Thyroid gland (tissue), 4 donors: Measurements from ENCODE around the gene ACAA2. TPM values are rescaled to one million over a fixed set of nuclear protein-coding genes. Genes with fewer than 3 reads are reported as not detected.

Experiments used
- DNase-seq, 2 donors: peaks; one replicate each; pipeline ENCODE4 v3.0.0-alpha.2; 2019
- H3K27ac ChIP-seq, 3 donors: fragments of 200-600 bp; sonication (generic); 1 replicate in 2 of 3; 2 replicates in 1 of 3; pipeline ENCODE4 v1.5.1; 2016 to 2019; ENCODE audit warnings: mild to moderate bottlenecking in 1 of 3, moderate library complexity in 1 of 3
- H3K27me3 ChIP-seq: fragments of 200-600 bp; sonication (generic); one replicate; pipeline ENCODE4 v1.5.1; 2019
- H3K36me3 ChIP-seq, 2 donors: fragments of 200-600 bp; sonication (generic); one replicate each; pipeline ENCODE4 v1.5.1; 2016 to 2019
- H3K4me1 ChIP-seq, 2 donors: fragments of 200-600 bp; sonication (generic); one replicate each; pipeline ENCODE4 v1.5.1; 2017 to 2019
- H3K4me3 ChIP-seq, 3 donors: fragments of 200-600 bp; sonication (generic); replicated peaks in 1 of 3; 1 replicate in 2 of 3; 2 replicates in 1 of 3; pipeline ENCODE4 v1.5.1; 2016; ENCODE audit warnings: mild to moderate bottlenecking in 1 of 3
- H3K9me3 ChIP-seq: fragments of 200-600 bp; sonication (generic); one replicate; pipeline ENCODE4 v1.5.1; 2017
- CTCF ChIP-seq, 6 experiments: fragments of 200-600 bp in 3 of 6; fragments of 450-650 bp in 3 of 6; sonication (generic) in 3 of 6; IDR thresholded peaks; one replicate each; pipeline ENCODE4 v1.5.1; 2016 to 2019; ENCODE audit warnings: antibody characterized with exemption in 6 of 6, mild to moderate bottlenecking in 2 of 6, inconsistent platforms in 1 of 6, moderate library complexity in 1 of 6
- POLR2A ChIP-seq, 2 donors: fragments of 450-650 bp; IDR thresholded peaks; one replicate each; pipeline ENCODE4 v1.6.1; 2017; ENCODE audit warnings: antibody characterized with exemption in 2 of 2, mild to moderate bottlenecking in 2 of 2, moderate library complexity in 1 of 2
- WGBS, 2 donors: methylation state at CpG; one replicate each; pipeline ENCODE4 v1.1.5; 2017; 5-methylcytosine and 5-hydroxymethylcytosine counted together
- intact Hi-C: fragments of 100-400 bp; cut with DNase I; formaldehyde crosslinking; loops from one replicate; pipeline ENCODE4 v1.15.1; 2023
- total RNA-seq, 4 donors: library from RNA; depleted of rRNA; stranded (reverse); fragments of >200 nt; gene quantifications; one replicate each; pipeline ENCODE4 v1.2.3, GENCODE V29; 2016

Gene ACAA2
- total RNA-seq, 4 donors from 2014 or later, result 50.8 to 157 (median 108) TPM

GRCh38 chr18:49855711-49856415 is 42.5 kb upstream of the ACAA2 start:
- WGBS, 2 donors, result 94 to 97% methylated on average over 7 of the region's 7 CpGs
- intact Hi-C loops, result loop anchor here (5.0 to 10.0 kb wide), 3 partner anchors 71 to 344 kb away; partner anchors contain the start of gene LIPG
- no peaks in the 10 kb centered on the region for H3K27me3 ChIP-seq

GRCh38 chr18:49854681-49855080 is 41.3 kb upstream of the ACAA2 start:
- H3K4me1 ChIP-seq, result peaks cover 3 to 11% of the 10 kb centered on the region in 2 donors
- TF ChIP-seq CTCF (IDR thresholded peaks at IDR 0.05) (no peak), POLR2A (IDR thresholded peaks at IDR 0.05) (no peak)
- no peaks in the 10 kb centered on the region for H3K9me3 ChIP-seq
- 96% methylated on average over 3 of the region's 3 CpGs for WGBS, 2 donors
- no peaks in the 10 kb centered on the region for H3K27me3 ChIP-seq
- no peak overlapping the region for H3K27ac ChIP-seq
- H3K4me3 ChIP-seq, result no peak overlapping the region
- no peaks in the 10 kb centered on the region for H3K36me3 ChIP-seq
- no peak for DNase-seq
- intact Hi-C loops, result loop anchor here (5.0 to 10.0 kb wide), 3 partner anchors 70 to 342 kb away; partner anchors contain the start of gene LIPG

More at GRCh38 chr18:49855711-49856415, 42.5 kb upstream of the ACAA2 start:
- no peaks in the 10 kb centered on the region for H3K9me3 ChIP-seq
- H3K36me3 ChIP-seq, result no peaks in the 10 kb centered on the region
- no peak for DNase-seq
- peaks cover 0 to 5% of the 10 kb centered on the region in 2 donors for H3K4me1 ChIP-seq
- no peak overlapping the region for H3K4me3 ChIP-seq
- H3K27ac ChIP-seq, result no peak overlapping the region
- TF ChIP-seq POLR2A (IDR thresholded peaks at IDR 0.05) (no peak), CTCF (IDR thresholded peaks at IDR 0.05) (no peak)

- Histone ChIP-seq H3K27me3 (no peaks in the 10 kb centered on the region), H3K4me1 (peaks cover 10 to 22% of the 10 kb centered on the region in 2 donors), H3K4me3 (no peak overlapping the region), H3K9me3 (no peaks in the 10 kb centered on the region), H3K36me3 (no peaks in the 10 kb centered on the region), H3K27ac (no peak overlapping the region)
- TF ChIP-seq POLR2A (IDR thresholded peaks at IDR 0.05) (no peak), CTCF (IDR thresholded peaks at IDR 0.05) (no peak)
- DNase-seq, result no peak
- intact Hi-C loops, result loop anchor here (10.0 kb wide), 1 partner anchor 69 kb away; no protein-coding TSS in a partner anchor
- WGBS, 2 donors, result 89 to 97% methylated on average over 6 of the region's 8 CpGs
Observed at GRCh38 chr18:49853436-49853835, 40.1 kb upstream of the ACAA2 start.

- no peak for DNase-seq
- H3K27me3 ChIP-seq, result no peaks in the 10 kb centered on the region
- WGBS, 2 donors, result 71 to 97% methylated on average over 7 of the region's 7 CpGs
- H3K9me3 ChIP-seq, result no peaks in the 10 kb centered on the region
- peaks cover 10 to 23% of the 10 kb centered on the region in 2 donors for H3K4me1 ChIP-seq
- H3K36me3 ChIP-seq, result no peaks in the 10 kb centered on the region
- TF ChIP-seq CTCF (IDR thresholded peaks at IDR 0.05) (no peak), POLR2A (IDR thresholded peaks at IDR 0.05) (no peak)
- no peak overlapping the region for H3K27ac ChIP-seq
- intact Hi-C loops, result loop anchor here (10.0 kb wide), 1 partner anchor 68 kb away; no protein-coding TSS in a partner anchor
- no peak overlapping the region for H3K4me3 ChIP-seq
Observed at GRCh38 chr18:49853011-49853410, 39.7 kb upstream of the ACAA2 start.

GRCh38 chr18:49851624-49852023 is 38.3 kb upstream of the ACAA2 start:
- H3K4me3 ChIP-seq, result no peak overlapping the region
- no peak overlapping the region for H3K27ac ChIP-seq
- WGBS, 2 donors, result 78 to 82% methylated on average over 3 to 4 of the region's 4 CpGs
- intact Hi-C loops, result loop anchor here (10.0 kb wide), 1 partner anchor 67 kb away; no protein-coding TSS in a partner anchor
- no peaks in the 10 kb centered on the region for H3K9me3 ChIP-seq
- H3K27me3 ChIP-seq, result no peaks in the 10 kb centered on the region
- no peaks in the 10 kb centered on the region for H3K36me3 ChIP-seq
- no peak for DNase-seq
- H3K4me1 ChIP-seq, result peaks cover 10 to 35% of the 10 kb centered on the region in 2 donors
- TF ChIP-seq CTCF (IDR thresholded peaks at IDR 0.05) (no peak), POLR2A (IDR thresholded peaks at IDR 0.05) (no peak)
